OCI-LY7 (cell line): ENCODE data around the gene TMEM234. TPM values are rescaled to one million over a fixed set of nuclear protein-coding genes. Genes with fewer than 3 reads are reported as not detected.

Experiments used
- BruUV-seq: library from RNA; stranded (reverse); fragments of 400-500 nt; replicated peaks from 2 replicates; lab custom pipeline; 2021; lab: Mats Ljungman, UMichigan
- CTCF ChIA-PET: fragments of 300-600 bp; sonication (Branson Sonifier 250); formaldehyde crosslinking; loops from one replicate; lab custom pipeline; 2022; ENCODE audit warnings: antibody characterized with exemption; ENCODE audit not compliant: unreplicated experiment; lab: Charles Lee
- POLR2A ChIA-PET: fragments of 300-600 bp; sonication (Branson Sonifier 250); formaldehyde crosslinking; loops from one replicate; lab custom pipeline; 2022; ENCODE audit warnings: antibody characterized with exemption; lab: Charles Lee
- DNase-seq: peaks from one replicate; pipeline ENCODE4 v3.0.0-alpha.2; 2015; ENCODE audit warnings: low spot score
- H2AFZ ChIP-seq: fragments of 200-600 bp; sonication (generic), shearing (Covaris generic); 2 replicates; pipeline ENCODE4 v1.6.1; 2014; ENCODE audit warnings: mild to moderate bottlenecking, antibody characterized with exemption, low read length, moderate library complexity
- H3K27ac ChIP-seq: fragments of 200-600 bp; sonication (generic); 2 replicates; pipeline ENCODE4 v1.5.1; 2014; ENCODE audit warnings: mixed run types, low read depth, mild to moderate bottlenecking, moderate library complexity, low read length, inconsistent platforms; ENCODE audit not compliant: poor library complexity, severe bottlenecking
- H3K36me3 ChIP-seq: fragments of 200-600 bp; sonication (generic); 2 replicates; pipeline ENCODE4 v1.6.1; 2014; ENCODE audit warnings: mild to moderate bottlenecking, antibody characterized with exemption, low read length, moderate library complexity, mixed read lengths; ENCODE audit not compliant: insufficient read depth
- H3K4me1 ChIP-seq: fragments of 200-600 bp; sonication (generic); 2 replicates; pipeline ENCODE4 v1.5.1; 2014; ENCODE audit warnings: mild to moderate bottlenecking, low read length; ENCODE audit not compliant: insufficient read depth, poor library complexity, severe bottlenecking
- H3K4me2 ChIP-seq: fragments of 200-600 bp; sonication (generic); 2 replicates; pipeline ENCODE4 v1.6.1; 2014; ENCODE audit warnings: mild to moderate bottlenecking, low read length
- H3K4me3 ChIP-seq: fragments of 200-600 bp; sonication (generic); 2 replicates; pipeline ENCODE4 v1.5.1; 2014; ENCODE audit warnings: mild to moderate bottlenecking, low read depth, low read length; ENCODE audit not compliant: poor library complexity, severe bottlenecking
- H3K79me2 ChIP-seq: fragments of 200-600 bp; sonication (generic); 2 replicates; pipeline ENCODE4 v1.6.1; 2016; ENCODE audit warnings: low read depth, mild to moderate bottlenecking, low read length, moderate library complexity, mixed read lengths; ENCODE audit not compliant: insufficient read depth
- H3K9me2 ChIP-seq: fragments of 200-600 bp; sonication (generic); 2 replicates; pipeline ENCODE4 v1.6.1; 2016; ENCODE audit warnings: mild to moderate bottlenecking, low read length, mixed read lengths; ENCODE audit not compliant: insufficient read depth
- H3K9me3 ChIP-seq: fragments of 200-600 bp; sonication (generic); 2 replicates; pipeline ENCODE4 v1.6.1; 2014; ENCODE audit warnings: mild to moderate bottlenecking, mixed run types, low read length, mixed read lengths
- H4K20me1 ChIP-seq: fragments of 200-600 bp; sonication (generic); 2 replicates; pipeline ENCODE4 v1.6.1; 2014; ENCODE audit warnings: mild to moderate bottlenecking, antibody characterized with exemption, low read length, moderate library complexity, mixed read lengths; ENCODE audit not compliant: insufficient read depth
- CTCF ChIP-seq: fragments of 200-600 bp; sonication (generic); conservative IDR thresholded peaks from 2 replicates; pipeline ENCODE4 v1.5.1; 2014; ENCODE audit warnings: mild to moderate bottlenecking, antibody characterized with exemption, low read length, moderate library complexity, mixed read lengths
- EZH2phosphoT487 ChIP-seq: fragments of 200-600 bp; sonication (generic); IDR thresholded peaks from 2 replicates; pipeline ENCODE4 v1.6.1; 2018; ENCODE audit warnings: low read depth, borderline replicate concordance, mild to moderate bottlenecking, mixed run types, antibody characterized with exemption, low read length, moderate library complexity, mixed read lengths
- intact Hi-C: fragments of 100-400 bp; cut with micrococcal nuclease; formaldehyde crosslinking; loops from one replicate; pipeline ENCODE4 v1.10.0; 2022; ENCODE audit not compliant: unreplicated experiment
- total RNA-seq, 2 experiments: library from RNA; depleted of rRNA in 1 of 2; stranded (reverse); fragments of >200 nt in 1 of 2; shearing (Covaris generic) in 1 of 2; gene quantifications; 2 replicates each; pipeline ENCODE4 v1.2.3, GENCODE V29; 2014 to 2022

Gene TMEM234
- total RNA-seq, 2 experiments from 2014 or later = 17.1 to 17.5 TPM

- no peak for DNase-seq
- Histone ChIP-seq H3K27ac (no peak overlapping the region), H2AFZ (no peak overlapping the region), H3K4me3 (no peak overlapping the region), H3K4me1 (peaks cover 33% of the 10 kb centered on the region), H3K9me2 (no peaks in the 10 kb centered on the region), H3K36me3 (peaks cover 57% of the 10 kb centered on the region), H4K20me1 (no peaks in the 10 kb centered on the region), H3K9me3 (no peaks in the 10 kb centered on the region), H3K4me2 (peak overlapping the region; percentile 99; the same call in 1 of the 2 replicates), H3K79me2 (peaks cover 23% of the 10 kb centered on the region)
- CTCF ChIA-PET = no interaction called here
- TF ChIP-seq CTCF = no peak
- no peak for TF ChIP-seq EZH2phosphoT487
- intact Hi-C loops = no loop called here
- no TSS peak for BruUV-seq
- POLR2A ChIA-PET = no interaction called here
Measured at GRCh38 chr1:32224285-32224684, 2.1 kb upstream of the TMEM234 start.

- no peaks in the 10 kb centered on the region for H3K9me2 ChIP-seq
- no peak overlapping the region for H2AFZ ChIP-seq
- CTCF ChIA-PET = no interaction called here
- no peak for DNase-seq
- H4K20me1 ChIP-seq = no peaks in the 10 kb centered on the region
- no TSS peak for BruUV-seq
- TF ChIP-seq EZH2phosphoT487 = no peak
- 0 out of 2 replicates have a peak, but pooled peaks have one; percentile 17 for TF ChIP-seq CTCF
- peaks cover 33% of the 10 kb centered on the region for H3K4me1 ChIP-seq
- no peaks in the 10 kb centered on the region for H3K9me3 ChIP-seq
- peaks cover 23% of the 10 kb centered on the region for H3K79me2 ChIP-seq
- peaks cover 51% of the 10 kb centered on the region for H3K36me3 ChIP-seq
- intact Hi-C loops = loop anchor here (2.0 kb wide), 2 partner anchors 27 to 93 kb away; partner anchors contain the start of gene LCK
- peak overlapping the region; percentile 96 for H3K4me3 ChIP-seq
- peak overlapping the region; percentile 99 for H3K4me2 ChIP-seq
- POLR2A ChIA-PET = interaction anchor here (1.0 kb wide), 1 partner anchor 68 kb away, joined by 3 read pairs; the partner anchor contains the start of gene HDAC1
- no peak overlapping the region for H3K27ac ChIP-seq
Measured at GRCh38 chr1:32223683-32224082, 1.5 kb upstream of the TMEM234 start.

GRCh38 chr1:32221581-32221979, 573 bp downstream of the TMEM234 start:
- Histone ChIP-seq H2AFZ (no peak overlapping the region; the same call in 1 of the 2 replicates), H3K79me2 (peaks cover 23% of the 10 kb centered on the region), H3K4me1 (peaks cover 33% of the 10 kb centered on the region), H3K36me3 (peaks cover 31% of the 10 kb centered on the region), H3K9me3 (no peaks in the 10 kb centered on the region), H4K20me1 (no peaks in the 10 kb centered on the region), H3K4me2 (peak overlapping the region; percentile 99), H3K4me3 (peak overlapping the region; percentile 96), H3K27ac (peak overlapping the region; percentile 37), H3K9me2 (no peaks in the 10 kb centered on the region)
- no peak for DNase-seq
- BruUV-seq = no TSS peak
- TF ChIP-seq EZH2phosphoT487 = no peak
- TF ChIP-seq CTCF = no peak
- intact Hi-C loops = no loop called here
- POLR2A ChIA-PET = interaction anchor here (0.6 kb wide), 1 partner anchor 12 kb away, joined by 3 read pairs; no protein-coding TSS in a partner anchor
- CTCF ChIA-PET = interaction anchor here (1.4 kb wide), 1 partner anchor 34 kb away, joined by 3 read pairs; no protein-coding TSS in a partner anchor
